OCI-LY7 (cell line): ENCODE results near the gene CPSF7.
"Not testable (repeated sequence)": the region's sequence is repeated elsewhere in the genome, so short reads cannot be mapped to it uniquely, and the experiment has no call there.

Source experiments
- EZH2phosphoT487 ChIP-seq: fragments of 200-600 bp; sonication (generic); IDR thresholded peaks from 2 replicates; pipeline ENCODE4 v1.6.1; 2018; ENCODE audit warnings: low read depth, borderline replicate concordance, mild to moderate bottlenecking, mixed run types, antibody characterized with exemption, low read length, moderate library complexity, mixed read lengths
- TF ChIP-seq, protein P1 (sequence below): fragments of 200-600 bp; sonication (generic); conservative IDR thresholded peaks from 2 replicates; pipeline ENCODE4 v1.5.1; 2014; ENCODE audit warnings: mild to moderate bottlenecking, antibody characterized with exemption, low read length, moderate library complexity, mixed read lengths

- TF ChIP-seq, protein P1, sequence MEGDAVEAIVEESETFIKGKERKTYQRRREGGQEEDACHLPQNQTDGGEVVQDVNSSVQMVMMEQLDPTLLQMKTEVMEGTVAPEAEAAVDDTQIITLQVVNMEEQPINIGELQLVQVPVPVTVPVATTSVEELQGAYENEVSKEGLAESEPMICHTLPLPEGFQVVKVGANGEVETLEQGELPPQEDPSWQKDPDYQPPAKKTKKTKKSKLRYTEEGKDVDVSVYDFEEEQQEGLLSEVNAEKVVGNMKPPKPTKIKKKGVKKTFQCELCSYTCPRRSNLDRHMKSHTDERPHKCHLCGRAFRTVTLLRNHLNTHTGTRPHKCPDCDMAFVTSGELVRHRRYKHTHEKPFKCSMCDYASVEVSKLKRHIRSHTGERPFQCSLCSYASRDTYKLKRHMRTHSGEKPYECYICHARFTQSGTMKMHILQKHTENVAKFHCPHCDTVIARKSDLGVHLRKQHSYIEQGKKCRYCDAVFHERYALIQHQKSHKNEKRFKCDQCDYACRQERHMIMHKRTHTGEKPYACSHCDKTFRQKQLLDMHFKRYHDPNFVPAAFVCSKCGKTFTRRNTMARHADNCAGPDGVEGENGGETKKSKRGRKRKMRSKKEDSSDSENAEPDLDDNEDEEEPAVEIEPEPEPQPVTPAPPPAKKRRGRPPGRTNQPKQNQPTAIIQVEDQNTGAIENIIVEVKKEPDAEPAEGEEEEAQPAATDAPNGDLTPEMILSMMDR: not testable (repeated sequence)
- not testable (repeated sequence) for TF ChIP-seq EZH2phosphoT487
These were observed 37.8 kb upstream of the CPSF7 start for GRCh38 chr11:61467602-61468001.
